Stimulated activated memory B cell treated with anti-CD40 and anti-IgM and Interleukin-4, amounts not matched to agents 10 μg/mL and 1 μg/mL and 100 μg/mL, for 72 hours (primary cell): ENCODE results near the gene CRB1.
A peak's percentile ranks its signal among the peaks of the same experiment; 100 is the strongest.

ENCODE experiments used
- ATAC-seq: fragments of 150-1000 bp; cut with Tn5 transposase; 2 replicates; pipeline ENCODE4 v1.10.0; 2021
- H3K27ac Mint-ChIP-seq: one replicate; pipeline ENCODE4 v1.8.0; 2022; ENCODE audit warnings: mild to moderate bottlenecking, mixed read lengths
- H3K27me3 Mint-ChIP-seq: one replicate; pipeline ENCODE4 v1.8.0; 2022; ENCODE audit warnings: mixed read lengths
- H3K36me3 Mint-ChIP-seq: one replicate; pipeline ENCODE4 v1.8.0; 2022; ENCODE audit warnings: mixed read lengths
- H3K4me1 Mint-ChIP-seq: one replicate; pipeline ENCODE4 v1.8.0; 2022; ENCODE audit warnings: mixed read lengths
- H3K4me3 Mint-ChIP-seq: one replicate; pipeline ENCODE4 v1.8.0; 2022; ENCODE audit warnings: mild to moderate bottlenecking, moderate library complexity, mixed read lengths
- H3K9me3 Mint-ChIP-seq: one replicate; pipeline ENCODE4 v1.8.0; 2022; ENCODE audit warnings: mixed read lengths

CRB1 gene

GRCh38 chr1:197438010-197438790 is 170.1 kb downstream of the CRB1 start:
- H3K36me3 Mint-ChIP-seq: no peaks in the 10 kb centered on the region
- H3K4me3 Mint-ChIP-seq: no peak overlapping the region
- H3K27me3 Mint-ChIP-seq: peaks cover 23% of the 10 kb centered on the region
- no peaks in the 10 kb centered on the region for H3K9me3 Mint-ChIP-seq
- ATAC-seq: no peak
- no peaks in the 10 kb centered on the region for H3K4me1 Mint-ChIP-seq
- no peak overlapping the region for H3K27ac Mint-ChIP-seq

GRCh38 chr1:197439708-197440280 is 171.7 kb downstream of the CRB1 start:
- Mint-ChIP-seq H3K9me3 (no peaks in the 10 kb centered on the region), H3K4me1 (no peaks in the 10 kb centered on the region), H3K4me3 (no peak overlapping the region), H3K27me3 (peaks cover 15% of the 10 kb centered on the region), H3K27ac (no peak overlapping the region), H3K36me3 (no peaks in the 10 kb centered on the region)
- no peak for ATAC-seq

- H3K9me3 Mint-ChIP-seq: no peaks in the 10 kb centered on the region
- H3K27me3 Mint-ChIP-seq: peaks cover 15% of the 10 kb centered on the region
- H3K4me1 Mint-ChIP-seq: no peaks in the 10 kb centered on the region
- no peaks in the 10 kb centered on the region for H3K36me3 Mint-ChIP-seq
- ATAC-seq: peak; percentile 18
- no peak overlapping the region for H3K27ac Mint-ChIP-seq
- H3K4me3 Mint-ChIP-seq: no peak overlapping the region
Measured at GRCh38 chr1:197440715-197441114, 172.7 kb downstream of the CRB1 start.

- H3K4me1 Mint-ChIP-seq: no peaks in the 10 kb centered on the region
- no peak overlapping the region for H3K27ac Mint-ChIP-seq
- no peaks in the 10 kb centered on the region for H3K36me3 Mint-ChIP-seq
- H3K27me3 Mint-ChIP-seq: peaks cover 15% of the 10 kb centered on the region
- H3K9me3 Mint-ChIP-seq: no peaks in the 10 kb centered on the region
- ATAC-seq: no peak
- no peak overlapping the region for H3K4me3 Mint-ChIP-seq
Measured at GRCh38 chr1:197441999-197442414, 174.0 kb downstream of the CRB1 start.

GRCh38 chr1:197444755-197445154 is 176.7 kb downstream of the CRB1 start:
- Mint-ChIP-seq H3K4me3 (no peak overlapping the region), H3K4me1 (no peaks in the 10 kb centered on the region), H3K27ac (no peak overlapping the region), H3K36me3 (no peaks in the 10 kb centered on the region), H3K27me3 (peaks cover 15% of the 10 kb centered on the region), H3K9me3 (no peaks in the 10 kb centered on the region)
- no peak for ATAC-seq

- H3K27me3 Mint-ChIP-seq: peaks cover 7% of the 10 kb centered on the region
- H3K36me3 Mint-ChIP-seq: no peaks in the 10 kb centered on the region
- no peak overlapping the region for H3K4me3 Mint-ChIP-seq
- no peak overlapping the region for H3K27ac Mint-ChIP-seq
- ATAC-seq: no peak
- H3K9me3 Mint-ChIP-seq: no peaks in the 10 kb centered on the region
- no peaks in the 10 kb centered on the region for H3K4me1 Mint-ChIP-seq
Measured at GRCh38 chr1:197448121-197448779, 180.2 kb downstream of the CRB1 start.

GRCh38 chr1:197451381-197451780 is 183.3 kb downstream of the CRB1 start:
- Mint-ChIP-seq H3K27ac (no peak overlapping the region), H3K27me3 (peaks cover 7% of the 10 kb centered on the region), H3K4me3 (no peak overlapping the region), H3K9me3 (no peaks in the 10 kb centered on the region), H3K4me1 (no peaks in the 10 kb centered on the region), H3K36me3 (no peaks in the 10 kb centered on the region)
- ATAC-seq: no peak

- Mint-ChIP-seq H3K4me1 (no peaks in the 10 kb centered on the region), H3K36me3 (no peaks in the 10 kb centered on the region), H3K27me3 (peaks cover 7% of the 10 kb centered on the region), H3K27ac (no peak overlapping the region), H3K4me3 (no peak overlapping the region), H3K9me3 (no peaks in the 10 kb centered on the region)
- no peak for ATAC-seq
Measured at GRCh38 chr1:197453376-197454058, 185.5 kb downstream of the CRB1 start.

GRCh38 chr1:197462539-197462938 is 194.5 kb downstream of the CRB1 start:
- Mint-ChIP-seq H3K27ac (no peak overlapping the region), H3K4me3 (no peak overlapping the region), H3K9me3 (no peaks in the 10 kb centered on the region)

GRCh38 chr1:197463142-197463541 is 195.1 kb downstream of the CRB1 start:
- Mint-ChIP-seq H3K27ac (no peak overlapping the region), H3K27me3 (peaks cover 1% of the 10 kb centered on the region), H3K4me1 (no peaks in the 10 kb centered on the region), H3K36me3 (no peaks in the 10 kb centered on the region), H3K9me3 (no peaks in the 10 kb centered on the region), H3K4me3 (no peak overlapping the region)
- ATAC-seq: no peak

More at GRCh38 chr1:197462539-197462938, 194.5 kb downstream of the CRB1 start:
- Mint-ChIP-seq H3K27me3 (no peaks in the 10 kb centered on the region), H3K36me3 (no peaks in the 10 kb centered on the region), H3K4me1 (no peaks in the 10 kb centered on the region)
- ATAC-seq: no peak

GRCh38 chr1:197464044-197464443 is 196.0 kb downstream of the CRB1 start:
- Mint-ChIP-seq H3K27me3 (peaks cover 10% of the 10 kb centered on the region), H3K27ac (no peak overlapping the region), H3K4me1 (no peaks in the 10 kb centered on the region), H3K9me3 (no peaks in the 10 kb centered on the region), H3K4me3 (no peak overlapping the region), H3K36me3 (no peaks in the 10 kb centered on the region)
- ATAC-seq: no peak

- no peak overlapping the region for H3K4me3 Mint-ChIP-seq
- peaks cover 6% of the 10 kb centered on the region for H3K4me1 Mint-ChIP-seq
- peaks cover 13% of the 10 kb centered on the region for H3K27me3 Mint-ChIP-seq
- no peak for ATAC-seq
- no peak overlapping the region for H3K27ac Mint-ChIP-seq
- no peaks in the 10 kb centered on the region for H3K9me3 Mint-ChIP-seq
- H3K36me3 Mint-ChIP-seq: no peaks in the 10 kb centered on the region
Measured at GRCh38 chr1:197465528-197466327, 197.7 kb downstream of the CRB1 start.

GRCh38 chr1:197466813-197467212 is 198.8 kb downstream of the CRB1 start:
- peaks cover 13% of the 10 kb centered on the region for H3K27me3 Mint-ChIP-seq
- no peaks in the 10 kb centered on the region for H3K36me3 Mint-ChIP-seq
- no peak overlapping the region for H3K4me3 Mint-ChIP-seq
- ATAC-seq: no peak
- H3K4me1 Mint-ChIP-seq: peaks cover 6% of the 10 kb centered on the region
- H3K9me3 Mint-ChIP-seq: no peaks in the 10 kb centered on the region
- no peak overlapping the region for H3K27ac Mint-ChIP-seq

- H3K4me1 Mint-ChIP-seq: peaks cover 6% of the 10 kb centered on the region
- no peak for ATAC-seq
- H3K36me3 Mint-ChIP-seq: no peaks in the 10 kb centered on the region
- no peak overlapping the region for H3K27ac Mint-ChIP-seq
- H3K27me3 Mint-ChIP-seq: peaks cover 13% of the 10 kb centered on the region
- no peaks in the 10 kb centered on the region for H3K9me3 Mint-ChIP-seq
- H3K4me3 Mint-ChIP-seq: no peak overlapping the region
Measured at GRCh38 chr1:197467881-197468280, 199.8 kb downstream of the CRB1 start.
